HEK293 (cell line): ENCODE results near the gene CXXC5.

ENCODE experiments used
- ZBTB7A ChIP-seq: fragments of 450-650 bp; formaldehyde crosslinking; IDR thresholded peaks from 2 replicates; pipeline ENCODE4 v1.5.1; 2016; ENCODE audit warnings: low read depth, missing biosample characterization, missing genetic modification characterization
- ZFP37 ChIP-seq: fragments of 450-650 bp; formaldehyde crosslinking; IDR thresholded peaks from 2 replicates; pipeline ENCODE4 v1.5.1; 2016; ENCODE audit warnings: missing biosample characterization, missing genetic modification characterization
- ZNF10 ChIP-seq: fragments of 450-650 bp; formaldehyde crosslinking; IDR thresholded peaks from 2 replicates; pipeline ENCODE4 v1.5.1; 2017; ENCODE audit warnings: missing biosample characterization, missing genetic modification characterization
- ZNF146 ChIP-seq: fragments of 450-650 bp; formaldehyde crosslinking; IDR thresholded peaks from 2 replicates; pipeline ENCODE4 v1.5.1; 2016; ENCODE audit warnings: missing biosample characterization, missing genetic modification characterization
- ZNF423 ChIP-seq: fragments of 450-650 bp; formaldehyde crosslinking; IDR thresholded peaks from 2 replicates; pipeline ENCODE4 v1.5.1; 2016; ENCODE audit warnings: missing biosample characterization, missing genetic modification characterization
- ZNF561 ChIP-seq: fragments of 450-650 bp; IDR thresholded peaks from 2 replicates; pipeline ENCODE4 v1.5.1; 2018; ENCODE audit warnings: missing biosample characterization, missing genetic modification characterization, borderline replicate concordance
- ZNF664 ChIP-seq: fragments of 450-650 bp; formaldehyde crosslinking; IDR thresholded peaks from 2 replicates; pipeline ENCODE4 v1.5.1; 2016; ENCODE audit warnings: missing biosample characterization, missing genetic modification characterization
- ZNF792 ChIP-seq: fragments of 450-650 bp; formaldehyde crosslinking; IDR thresholded peaks from 2 replicates; pipeline ENCODE4 v1.5.1; 2016; ENCODE audit warnings: missing biosample characterization, missing genetic modification characterization
- TF ChIP-seq, protein P1 (sequence below): fragments of 450-650 bp; formaldehyde crosslinking; IDR thresholded peaks from 2 replicates; pipeline ENCODE4 v1.5.1; 2016; ENCODE audit warnings: missing biosample characterization, missing genetic modification characterization
- TF ChIP-seq, protein P2 (sequence below): fragments of 450-650 bp; formaldehyde crosslinking; IDR thresholded peaks from 2 replicates; pipeline ENCODE4 v1.5.1; 2017; ENCODE audit warnings: missing biosample characterization, missing genetic modification characterization

DNA sequence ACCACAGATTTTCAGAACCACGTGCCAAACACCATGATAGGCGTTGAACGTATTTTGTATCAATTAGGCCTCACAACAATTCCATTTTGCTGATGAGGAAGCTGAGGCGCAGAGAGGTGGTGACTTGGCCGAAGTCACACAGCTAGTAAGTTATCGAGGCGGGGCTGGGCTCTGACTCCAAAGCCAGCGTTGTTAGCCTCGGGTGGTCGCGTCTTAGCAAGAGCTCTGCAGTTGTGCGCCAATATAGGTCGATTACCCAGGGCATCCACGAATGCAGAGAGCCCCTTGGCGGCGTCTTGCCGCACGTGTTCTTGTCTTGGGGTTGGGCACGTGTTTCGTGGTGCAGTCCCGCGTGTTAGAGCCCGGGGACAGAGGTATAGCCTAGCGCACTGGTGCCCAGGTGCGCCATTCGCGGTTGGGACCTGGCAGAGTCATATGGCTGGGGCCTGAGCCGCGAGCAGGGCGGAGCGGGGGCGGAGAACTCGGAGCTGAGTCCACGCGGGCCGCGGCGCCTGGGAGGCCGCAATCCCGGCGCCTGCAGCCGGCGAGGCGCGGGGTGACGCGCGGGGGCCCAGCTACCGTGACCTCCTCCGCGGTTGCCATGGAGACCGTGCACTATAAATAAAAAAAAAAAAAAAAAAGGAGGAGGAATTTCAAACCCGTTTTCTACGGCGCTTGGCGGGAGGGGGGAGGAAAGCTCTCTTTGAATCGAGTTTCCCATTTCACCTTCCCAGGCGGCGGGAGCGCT is 62.3 kb downstream of the CXXC5 start:
- TF ChIP-seq ZBTB7A (tag by site-specific recombination), result no peak
- TF ChIP-seq ZNF792 (tag by site-specific recombination), result no peak
- TF ChIP-seq ZNF423 (tag by site-specific recombination), result no peak
- no peak for TF ChIP-seq ZFP37
- TF ChIP-seq ZNF561 (tag by site-specific recombination), result no peak
- TF ChIP-seq, protein P1, sequence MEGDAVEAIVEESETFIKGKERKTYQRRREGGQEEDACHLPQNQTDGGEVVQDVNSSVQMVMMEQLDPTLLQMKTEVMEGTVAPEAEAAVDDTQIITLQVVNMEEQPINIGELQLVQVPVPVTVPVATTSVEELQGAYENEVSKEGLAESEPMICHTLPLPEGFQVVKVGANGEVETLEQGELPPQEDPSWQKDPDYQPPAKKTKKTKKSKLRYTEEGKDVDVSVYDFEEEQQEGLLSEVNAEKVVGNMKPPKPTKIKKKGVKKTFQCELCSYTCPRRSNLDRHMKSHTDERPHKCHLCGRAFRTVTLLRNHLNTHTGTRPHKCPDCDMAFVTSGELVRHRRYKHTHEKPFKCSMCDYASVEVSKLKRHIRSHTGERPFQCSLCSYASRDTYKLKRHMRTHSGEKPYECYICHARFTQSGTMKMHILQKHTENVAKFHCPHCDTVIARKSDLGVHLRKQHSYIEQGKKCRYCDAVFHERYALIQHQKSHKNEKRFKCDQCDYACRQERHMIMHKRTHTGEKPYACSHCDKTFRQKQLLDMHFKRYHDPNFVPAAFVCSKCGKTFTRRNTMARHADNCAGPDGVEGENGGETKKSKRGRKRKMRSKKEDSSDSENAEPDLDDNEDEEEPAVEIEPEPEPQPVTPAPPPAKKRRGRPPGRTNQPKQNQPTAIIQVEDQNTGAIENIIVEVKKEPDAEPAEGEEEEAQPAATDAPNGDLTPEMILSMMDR (tag by site-specific recombination), result no peak
- TF ChIP-seq ZNF10 (tag by site-specific recombination), result no peak
- TF ChIP-seq, protein P2, sequence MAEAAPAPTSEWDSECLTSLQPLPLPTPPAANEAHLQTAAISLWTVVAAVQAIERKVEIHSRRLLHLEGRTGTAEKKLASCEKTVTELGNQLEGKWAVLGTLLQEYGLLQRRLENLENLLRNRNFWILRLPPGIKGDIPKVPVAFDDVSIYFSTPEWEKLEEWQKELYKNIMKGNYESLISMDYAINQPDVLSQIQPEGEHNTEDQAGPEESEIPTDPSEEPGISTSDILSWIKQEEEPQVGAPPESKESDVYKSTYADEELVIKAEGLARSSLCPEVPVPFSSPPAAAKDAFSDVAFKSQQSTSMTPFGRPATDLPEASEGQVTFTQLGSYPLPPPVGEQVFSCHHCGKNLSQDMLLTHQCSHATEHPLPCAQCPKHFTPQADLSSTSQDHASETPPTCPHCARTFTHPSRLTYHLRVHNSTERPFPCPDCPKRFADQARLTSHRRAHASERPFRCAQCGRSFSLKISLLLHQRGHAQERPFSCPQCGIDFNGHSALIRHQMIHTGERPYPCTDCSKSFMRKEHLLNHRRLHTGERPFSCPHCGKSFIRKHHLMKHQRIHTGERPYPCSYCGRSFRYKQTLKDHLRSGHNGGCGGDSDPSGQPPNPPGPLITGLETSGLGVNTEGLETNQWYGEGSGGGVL (tag by site-specific recombination), result no peak
- TF ChIP-seq ZNF664, result no peak
- TF ChIP-seq ZNF146 (tag by site-specific recombination), result no peak
